OCI-LY3 (cell line): ENCODE results near the gene HSD17B12.

Experiments
- CTCF ChIP-seq: fragments of 200-600, 300-600 bp; sonication (generic); IDR thresholded peaks from 2 replicates; pipeline ENCODE4 v1.5.1; 2014; ENCODE audit warnings: antibody characterized with exemption, low read length, low read depth
- EZH2phosphoT487 ChIP-seq: fragments of 200-600 bp; shearing (Covaris generic); IDR thresholded peaks from 2 replicates; pipeline ENCODE4 v1.6.1; 2018; ENCODE audit warnings: antibody characterized with exemption, mixed run types, low read depth

GRCh38 chr11:43810929-43811596, 130.5 kb downstream of the HSD17B12 start:
- TF ChIP-seq CTCF, result no peak
- no peak for TF ChIP-seq EZH2phosphoT487
